ENCODE measurements around the gene PDE4A.
A peak's percentile ranks its signal among the peaks of the same experiment; 100 is the strongest.

PDE4A gene

GRCh38 chr19:10467104-10467706 is 46.9 kb downstream of the PDE4A start:
- DNase-seq (ENCODE audit: low read depth in 1 of 2, low spot score in 1 of 2), result no peak
- in situ Hi-C loops (cut with HindIII; ENCODE audit: low pct_unique_long_range_greater_than_20kb, low sequenced_read_pairs), result no loop called here
- no peak for TF ChIP-seq JUND (IDR thresholded peaks at IDR 0.05; ENCODE audit: low read depth)

- in situ Hi-C loops (cut with HindIII; ENCODE audit: low pct_unique_long_range_greater_than_20kb, low sequenced_read_pairs), result no loop called here
- no peak for TF ChIP-seq JUND (IDR thresholded peaks at IDR 0.05; ENCODE audit: low read depth)
Measured at GRCh38 chr19:10468133-10468532, 47.8 kb downstream of the PDE4A start.

GRCh38 chr19:10471909-10472308 is 51.6 kb downstream of the PDE4A start:
- DNase-seq (ENCODE audit: low read depth in 1 of 2, low spot score in 1 of 2), result peak in 1 of 2 experiments; percentile 72
- in situ Hi-C loops (cut with HindIII; ENCODE audit: low pct_unique_long_range_greater_than_20kb, low sequenced_read_pairs), result no loop called here
- TF ChIP-seq JUND (IDR thresholded peaks at IDR 0.05; ENCODE audit: low read depth), result no peak

More at GRCh38 chr19:10468133-10468532, 47.8 kb downstream of the PDE4A start:
- no peak for DNase-seq (ENCODE audit: low read depth in 1 of 2, low spot score in 1 of 2)

- in situ Hi-C loops (cut with HindIII; ENCODE audit: low pct_unique_long_range_greater_than_20kb, low sequenced_read_pairs), result no loop called here
Measured at GRCh38 chr19:10473192-10473591, 52.9 kb downstream of the PDE4A start.

GRCh38 chr19:10474962-10475451 is 54.7 kb downstream of the PDE4A start:
- no peak for DNase-seq (ENCODE audit: low read depth in 1 of 2, low spot score in 1 of 2)
- no peak for TF ChIP-seq JUND (IDR thresholded peaks at IDR 0.05; ENCODE audit: low read depth)
- in situ Hi-C loops (cut with HindIII; ENCODE audit: low pct_unique_long_range_greater_than_20kb, low sequenced_read_pairs), result no loop called here

More at GRCh38 chr19:10473192-10473591, 52.9 kb downstream of the PDE4A start:
- no peak for DNase-seq (ENCODE audit: low read depth in 1 of 2, low spot score in 1 of 2)
- no peak for TF ChIP-seq JUND (IDR thresholded peaks at IDR 0.05; ENCODE audit: low read depth)

- no peak for TF ChIP-seq JUND (IDR thresholded peaks at IDR 0.05; ENCODE audit: low read depth)
- no peak for DNase-seq (ENCODE audit: low read depth in 1 of 2, low spot score in 1 of 2)
- in situ Hi-C loops (cut with HindIII; ENCODE audit: low pct_unique_long_range_greater_than_20kb, low sequenced_read_pairs), result no loop called here
Measured at GRCh38 chr19:10478476-10478875, 58.1 kb downstream of the PDE4A start.

GRCh38 chr19:10478903-10479384 is 58.6 kb downstream of the PDE4A start:
- TF ChIP-seq JUND (IDR thresholded peaks at IDR 0.05; ENCODE audit: low read depth), result no peak
- in situ Hi-C loops (cut with HindIII; ENCODE audit: low pct_unique_long_range_greater_than_20kb, low sequenced_read_pairs), result no loop called here
- DNase-seq (ENCODE audit: low read depth in 1 of 2, low spot score in 1 of 2), result peak in 1 of 2 experiments; percentile 86

- in situ Hi-C loops (cut with HindIII; ENCODE audit: low pct_unique_long_range_greater_than_20kb, low sequenced_read_pairs), result no loop called here
- DNase-seq (ENCODE audit: low read depth in 1 of 2, low spot score in 1 of 2), result peak in 1 of 2 experiments; percentile 84
- TF ChIP-seq JUND (IDR thresholded peaks at IDR 0.05; ENCODE audit: low read depth), result no peak
Measured at GRCh38 chr19:10486551-10486950, 66.2 kb downstream of the PDE4A start.

- in situ Hi-C loops (cut with HindIII; ENCODE audit: low pct_unique_long_range_greater_than_20kb, low sequenced_read_pairs), result no loop called here
- TF ChIP-seq JUND (IDR thresholded peaks at IDR 0.05; ENCODE audit: low read depth), result no peak
Measured at GRCh38 chr19:10491472-10492047, 71.2 kb downstream of the PDE4A start.

GRCh38 chr19:10497371-10497770 is 77.0 kb downstream of the PDE4A start:
- in situ Hi-C loops (cut with HindIII; ENCODE audit: low pct_unique_long_range_greater_than_20kb, low sequenced_read_pairs), result no loop called here
- no peak for DNase-seq (ENCODE audit: low read depth in 1 of 2, low spot score in 1 of 2)
- no peak for TF ChIP-seq JUND (IDR thresholded peaks at IDR 0.05; ENCODE audit: low read depth)

More at GRCh38 chr19:10491472-10492047, 71.2 kb downstream of the PDE4A start:
- no peak for DNase-seq (ENCODE audit: low read depth in 1 of 2, low spot score in 1 of 2)

GRCh38 chr19:10499550-10500246 is 79.4 kb downstream of the PDE4A start:
- TF ChIP-seq JUND (IDR thresholded peaks at IDR 0.05; ENCODE audit: low read depth), result no peak
- in situ Hi-C loops (cut with HindIII; ENCODE audit: low pct_unique_long_range_greater_than_20kb, low sequenced_read_pairs), result no loop called here
- peak in 1 of 2 experiments; percentile 38 for DNase-seq (ENCODE audit: low read depth in 1 of 2, low spot score in 1 of 2)

GRCh38 chr19:10500247-10500592 is 79.9 kb downstream of the PDE4A start:
- in situ Hi-C loops (cut with HindIII; ENCODE audit: low pct_unique_long_range_greater_than_20kb, low sequenced_read_pairs), result no loop called here
- no peak for TF ChIP-seq JUND (IDR thresholded peaks at IDR 0.05; ENCODE audit: low read depth)
- no peak for DNase-seq (ENCODE audit: low read depth in 1 of 2, low spot score in 1 of 2)

GRCh38 chr19:10501971-10502523 is 81.7 kb downstream of the PDE4A start:
- in situ Hi-C loops (cut with HindIII; ENCODE audit: low pct_unique_long_range_greater_than_20kb, low sequenced_read_pairs), result no loop called here
- peak; percentile 82 to 96 for DNase-seq (ENCODE audit: low read depth in 1 of 2, low spot score in 1 of 2)
- no peak; the same call in 1 of the 2 replicates for TF ChIP-seq JUND (IDR thresholded peaks at IDR 0.05; ENCODE audit: low read depth)
